NCI-H1694 (cell line): Measurements from ENCODE around the gene ISX.
"Not testable (repeated sequence)": the region's sequence is repeated elsewhere in the genome, so short reads cannot be mapped to it uniquely, and the experiment has no call there.

Source experiments
- DNase-seq: peaks from one replicate; lab custom pipeline; 2025; lab: John Stamatoyannopoulos, UW

Gene ISX

GRCh38 chr22:35065796-35066218 is at the start of gene ISX:
Gene ISX (plus strand): TSS chr22:35066158. CDS start chr22:35067088, 930 bp downstream.
- no peak for DNase-seq

- DNase-seq: no peak
Measured at GRCh38 chr22:35016909-35017308, 49.0 kb upstream of the ISX start.

GRCh38 chr22:35018995-35019394 is 47.0 kb upstream of the ISX start:
- no peak for DNase-seq

- DNase-seq: no peak
Measured at GRCh38 chr22:35020517-35020916, 45.4 kb upstream of the ISX start.

GRCh38 chr22:35021161-35021560 is 44.8 kb upstream of the ISX start:
- DNase-seq: no peak

GRCh38 chr22:35022291-35022690 is 43.7 kb upstream of the ISX start:
- DNase-seq: no peak

GRCh38 chr22:35023692-35024363 is 42.1 kb upstream of the ISX start:
- DNase-seq: no peak

GRCh38 chr22:35024364-35024692 is 41.6 kb upstream of the ISX start:
- no peak for DNase-seq

GRCh38 chr22:35030112-35030511 is 35.8 kb upstream of the ISX start:
- DNase-seq: not testable (repeated sequence)

- no peak for DNase-seq
Measured at GRCh38 chr22:35032571-35032970, 33.4 kb upstream of the ISX start.

GRCh38 chr22:35033635-35034296 is 32.2 kb upstream of the ISX start:
- no peak for DNase-seq

- no peak for DNase-seq
Measured at GRCh38 chr22:35034963-35035362, 31.0 kb upstream of the ISX start.

- DNase-seq: no peak
Measured at GRCh38 chr22:35037089-35037488, 28.9 kb upstream of the ISX start.

- DNase-seq: no peak
Measured at GRCh38 chr22:35039625-35040024, 26.3 kb upstream of the ISX start.

- no peak for DNase-seq
Measured at GRCh38 chr22:35043252-35043933, 22.6 kb upstream of the ISX start.

- no peak for DNase-seq
Measured at GRCh38 chr22:35043934-35044319, 22.0 kb upstream of the ISX start.

- DNase-seq: no peak
Measured at GRCh38 chr22:35044607-35045390, 21.2 kb upstream of the ISX start.

GRCh38 chr22:35045451-35045850 is 20.5 kb upstream of the ISX start:
- DNase-seq: no peak

- DNase-seq: no peak
Measured at GRCh38 chr22:35046744-35047462, 19.1 kb upstream of the ISX start.

- DNase-seq: not testable (repeated sequence)
Measured at GRCh38 chr22:35050038-35050437, 15.9 kb upstream of the ISX start.

- DNase-seq: no peak
Measured at GRCh38 chr22:35051013-35051535, 14.9 kb upstream of the ISX start.

- no peak for DNase-seq
Measured at GRCh38 chr22:35051791-35052190, 14.2 kb upstream of the ISX start.
